Measurements from ENCODE around the gene VTN. TPM values are rescaled to one million over a fixed set of nuclear protein-coding genes. Genes with fewer than 3 reads are reported as not detected.

VTN gene
- total RNA-seq, 4 donors from 2014 or later: 0.10 TPM; not detected in 3

- no peak overlapping the region for H3K4me3 ChIP-seq (ENCODE audit: low read depth, poor library complexity, severe bottlenecking)
- DNase-seq (ENCODE audit: low spot score in 2 of 2): no peak
- 59 to 70% methylated on average over 7 of the region's 7 CpGs for WGBS, 2 donors
- intact Hi-C loops (cut with DNase I; ENCODE audit: low total_unique reads): no loop called here
- TF ChIP-seq CTCF (IDR thresholded peaks at IDR 0.05): no peak
- TF ChIP-seq POLR2A (IDR thresholded peaks at IDR 0.05): no peak
These were observed 23.3 kb downstream of the VTN start for GRCh38 chr17:28346746-28347246.

- no peak for DNase-seq (ENCODE audit: low spot score in 2 of 2)
- WGBS, 2 donors: 83 to 88% methylated on average over 2 of the region's 2 CpGs
- no peak overlapping the region for H3K4me3 ChIP-seq (ENCODE audit: low read depth, poor library complexity, severe bottlenecking)
- intact Hi-C loops (cut with DNase I; ENCODE audit: low total_unique reads): no loop called here
- no peak for TF ChIP-seq CTCF (IDR thresholded peaks at IDR 0.05)
- no peak for TF ChIP-seq POLR2A (IDR thresholded peaks at IDR 0.05)
These were observed 23.9 kb downstream of the VTN start for GRCh38 chr17:28346199-28346580.

- no peak for TF ChIP-seq CTCF (IDR thresholded peaks at IDR 0.05)
- no peak for TF ChIP-seq POLR2A (IDR thresholded peaks at IDR 0.05)
- intact Hi-C loops (cut with DNase I; ENCODE audit: low total_unique reads): no loop called here
- 64 to 67% methylated on average over 13 of the region's 13 CpGs for WGBS, 2 donors
- no peak for DNase-seq (ENCODE audit: low spot score in 2 of 2)
- H3K4me3 ChIP-seq (ENCODE audit: low read depth, poor library complexity, severe bottlenecking): no peak overlapping the region
These were observed 24.5 kb downstream of the VTN start for GRCh38 chr17:28345419-28346198.

- 89 to 96% methylated on average over 16 to 19 of the region's 19 CpGs for WGBS, 2 donors
- TF ChIP-seq CTCF (IDR thresholded peaks at IDR 0.05) (no peak), POLR2A (IDR thresholded peaks at IDR 0.05) (no peak)
- no peak for DNase-seq (ENCODE audit: low spot score in 2 of 2)
- H3K4me3 ChIP-seq (ENCODE audit: low read depth, poor library complexity, severe bottlenecking): no peak overlapping the region
- intact Hi-C loops (cut with DNase I; ENCODE audit: low total_unique reads): no loop called here
These were observed 25.6 kb downstream of the VTN start for GRCh38 chr17:28344435-28344901.

- intact Hi-C loops (cut with DNase I; ENCODE audit: low total_unique reads): no loop called here
- 74 to 84% methylated on average over 4 to 9 of the region's 9 CpGs for WGBS, 2 donors
- TF ChIP-seq POLR2A (IDR thresholded peaks at IDR 0.05) (no peak), CTCF (IDR thresholded peaks at IDR 0.05) (no peak)
- no peak overlapping the region for H3K4me3 ChIP-seq (ENCODE audit: low read depth, poor library complexity, severe bottlenecking)
- DNase-seq (ENCODE audit: low spot score in 2 of 2): no peak
These were observed 26.1 kb downstream of the VTN start for GRCh38 chr17:28344011-28344410.

Data from lower leg skin (tissue), 4 donors.